H9 (cell line): ENCODE data around the gene PRPH2. TPM values are rescaled to one million over a fixed set of nuclear protein-coding genes. Genes with fewer than 3 reads are reported as not detected.

ENCODE experiments used
- DNase-seq: peaks from one replicate; pipeline ENCODE4 v3.0.0-alpha.2; 2017
- H2AFZ ChIP-seq: one replicate; pipeline ENCODE4 v1.6.1; 2013; ENCODE audit warnings: mild to moderate bottlenecking, low read length, control low read depth, moderate library complexity
- H2AK5ac ChIP-seq: 2 replicates; pipeline ENCODE4 v1.6.1; 2013; ENCODE audit warnings: low read length, control low read depth, mixed read lengths; ENCODE audit not compliant: insufficient read length
- H2BK120ac ChIP-seq: one replicate; pipeline ENCODE4 v1.6.1; 2013; ENCODE audit warnings: low read depth, mild to moderate bottlenecking, low read length, control low read depth, inconsistent platforms; ENCODE audit not compliant: poor library complexity, severe bottlenecking
- H2BK12ac ChIP-seq: 2 replicates; pipeline ENCODE4 v1.6.1; 2013; ENCODE audit warnings: low read length, control low read depth, mixed read lengths, low read depth; ENCODE audit not compliant: insufficient read length
- H2BK15ac ChIP-seq: 2 replicates; pipeline ENCODE4 v1.6.1; 2013; ENCODE audit warnings: low read depth, low read length, control low read depth
- H2BK20ac ChIP-seq: one replicate; pipeline ENCODE4 v1.6.1; 2013; ENCODE audit warnings: low read depth, mild to moderate bottlenecking, low read length, control low read depth, inconsistent platforms; ENCODE audit not compliant: poor library complexity, severe bottlenecking
- H2BK5ac ChIP-seq: 2 replicates; pipeline ENCODE4 v1.6.1; 2013; ENCODE audit warnings: low read length, control low read depth, mixed read lengths; ENCODE audit not compliant: insufficient read length
- H3K14ac ChIP-seq: 2 replicates; pipeline ENCODE4 v1.6.1; 2013; ENCODE audit warnings: low read length, control low read depth; ENCODE audit not compliant: insufficient read depth
- H3K18ac ChIP-seq: 2 replicates; pipeline ENCODE4 v1.6.1; 2013; ENCODE audit warnings: low read depth, mild to moderate bottlenecking, mixed read lengths, low read length, control low read depth; ENCODE audit not compliant: insufficient read length
- H3K23ac ChIP-seq: 2 replicates; pipeline ENCODE4 v1.6.1; 2013; ENCODE audit warnings: low read length, control low read depth, mixed read lengths, low read depth; ENCODE audit not compliant: insufficient read length
- H3K23me2 ChIP-seq: 2 replicates; pipeline ENCODE4 v1.6.1; 2013; ENCODE audit warnings: low read depth, mild to moderate bottlenecking, mixed read lengths, low read length, control low read depth; ENCODE audit not compliant: insufficient read length, poor library complexity, severe bottlenecking
- H3K27ac ChIP-seq: 2 replicates; pipeline ENCODE4 v1.5.1; 2013; ENCODE audit warnings: low read length, control low read depth, mixed read lengths, low read depth; ENCODE audit not compliant: insufficient read length
- H3K27me3 ChIP-seq: 2 replicates; pipeline ENCODE4 v1.6.1; 2013; ENCODE audit warnings: low read length, control low read depth, inconsistent platforms; ENCODE audit not compliant: insufficient read depth
- H3K4ac ChIP-seq: 2 replicates; pipeline ENCODE4 v1.6.1; 2013; ENCODE audit warnings: low read depth, mild to moderate bottlenecking, control low read depth, inconsistent platforms, low read length, moderate library complexity
- H3K4me1 ChIP-seq: 2 replicates; pipeline ENCODE4 v1.6.1; 2013; ENCODE audit warnings: low read length, control low read depth, inconsistent platforms; ENCODE audit not compliant: insufficient read depth
- H3K4me2 ChIP-seq: 2 replicates; pipeline ENCODE4 v1.6.1; 2013; ENCODE audit warnings: low read length, control low read depth, mixed read lengths; ENCODE audit not compliant: insufficient read length, insufficient read depth
- H3K56ac ChIP-seq: 2 replicates; pipeline ENCODE4 v1.6.1; 2013; ENCODE audit warnings: low read depth, mild to moderate bottlenecking, mixed read lengths, low read length, control low read depth; ENCODE audit not compliant: insufficient read length
- H3K79me1 ChIP-seq: 2 replicates; pipeline ENCODE4 v1.6.1; 2013; ENCODE audit warnings: low read depth, mild to moderate bottlenecking, moderate library complexity, low read length, control low read depth, inconsistent platforms; ENCODE audit not compliant: insufficient read depth, poor library complexity, severe bottlenecking
- H3K79me2 ChIP-seq: 2 replicates; pipeline ENCODE4 v1.6.1; 2013; ENCODE audit warnings: low read length, control low read depth, inconsistent platforms; ENCODE audit not compliant: insufficient read depth
- H3K9ac ChIP-seq: 2 replicates; pipeline ENCODE4 v1.6.1; 2013; ENCODE audit warnings: low read length, control low read depth, mixed read lengths; ENCODE audit not compliant: insufficient read length; ENCODE audit errors: extremely low read depth
- H3K9me3 ChIP-seq: one replicate; pipeline ENCODE4 v1.6.1; 2013; ENCODE audit warnings: low read depth, low read length, inconsistent platforms; ENCODE audit not compliant: control insufficient read depth
- H3T11ph ChIP-seq: one replicate; pipeline ENCODE4 v1.6.1; 2013; ENCODE audit warnings: mild to moderate bottlenecking, low read length, control low read depth, inconsistent platforms
- H4K20me1 ChIP-seq: one replicate; pipeline ENCODE4 v1.6.1; 2013; ENCODE audit not compliant: control insufficient read depth, insufficient read length, insufficient read depth
- H4K5ac ChIP-seq: 2 replicates; pipeline ENCODE4 v1.6.1; 2013; ENCODE audit warnings: low read depth, mild to moderate bottlenecking, mixed read lengths, low read length, control low read depth; ENCODE audit not compliant: insufficient read length
- H4K8ac ChIP-seq: replicated peaks from 2 replicates; pipeline ENCODE4 v1.6.1; 2013; ENCODE audit warnings: low read length, control low read depth, mixed read lengths, low read depth; ENCODE audit not compliant: insufficient read length
- H4K91ac ChIP-seq: 2 replicates; pipeline ENCODE4 v1.6.1; 2013; ENCODE audit warnings: low read depth, mild to moderate bottlenecking, moderate library complexity, mixed read lengths, low read length, control low read depth; ENCODE audit not compliant: insufficient read length
- H3K27ac Mint-ChIP-seq, 3 experiments: 2 replicates in 2 of 3; 3 replicates in 1 of 3; pipeline ENCODE4 v1.8.0; 2020 to 2021; ENCODE audit warnings: mixed read lengths in 3 of 3, mild to moderate bottlenecking in 1 of 3, moderate library complexity in 1 of 3
- H3K27me3 Mint-ChIP-seq: 2 replicates; pipeline ENCODE4 v1.8.0; 2021; ENCODE audit warnings: low read depth, mild to moderate bottlenecking, moderate library complexity, mixed read lengths
- H3K36me3 Mint-ChIP-seq, 3 experiments: 2 replicates in 2 of 3; 3 replicates in 1 of 3; pipeline ENCODE4 v1.8.0; 2020 to 2021; ENCODE audit warnings: low read depth in 3 of 3, mixed read lengths in 3 of 3; ENCODE audit not compliant: insufficient read depth in 1 of 3
- H3K4me1 Mint-ChIP-seq, 2 experiments: 2 replicates each; pipeline ENCODE4 v1.8.0; 2020; ENCODE audit warnings: mixed read lengths in 2 of 2
- H3K4me3 Mint-ChIP-seq, 2 experiments: 2 replicates in 1 of 2; 3 replicates in 1 of 2; pipeline ENCODE4 v1.8.0; 2020 to 2021; ENCODE audit warnings: mild to moderate bottlenecking in 2 of 2, mixed read lengths in 2 of 2, moderate library complexity in 1 of 2
- H3K9me3 Mint-ChIP-seq, 2 experiments: 2 replicates in 1 of 2; 3 replicates in 1 of 2; pipeline ENCODE4 v1.8.0; 2020; ENCODE audit warnings: mild to moderate bottlenecking in 2 of 2, mixed read lengths in 2 of 2, moderate library complexity in 1 of 2
- CTCF ChIP-seq: fragments of 200-600 bp; sonication (generic); conservative IDR thresholded peaks from 3 replicates; pipeline ENCODE4 v1.8.0; 2021; ENCODE audit warnings: antibody characterized with exemption, mild to moderate bottlenecking
- WGBS: extraction: QIAGEN DNeasy Blood & Tissue Kit; methylation state at CpG from one replicate; pipeline ENCODE4 v1.1.7; 2013; ENCODE audit warnings: missing lambda C conversion rate, low lambda C conversion rate, mixed read lengths; ENCODE audit not compliant: insufficient read length; ENCODE audit errors: extremely low coverage; 5-methylcytosine and 5-hydroxymethylcytosine counted together
- total RNA-seq: library from RNA; stranded (reverse); gene quantifications from 2 replicates; pipeline ENCODE4 v1.2.1, GENCODE V29; 2021

PRPH2 gene
- total RNA-seq, 1 experiment from 2014 or later = 0.31 TPM

GRCh38 chr6:42692137-42692911, 30.1 kb downstream of the PRPH2 start:
- Histone ChIP-seq H3K56ac (no peak overlapping the region), H3T11ph (no peak overlapping the region), H3K27ac (no peak overlapping the region), H3K4ac (no peak overlapping the region), H4K91ac (no peak overlapping the region), H3K4me2 (no peak overlapping the region), H2BK15ac (no peak overlapping the region), H3K14ac (no peak overlapping the region), H3K79me2 (no peaks in the 10 kb centered on the region), H3K23ac (no peak overlapping the region), H3K79me1 (no peaks in the 10 kb centered on the region), H2BK5ac (no peak overlapping the region), H4K5ac (no peak overlapping the region), H4K20me1 (no peaks in the 10 kb centered on the region), H3K9me3 (no peaks in the 10 kb centered on the region), H4K8ac (no peak overlapping the region), H3K27me3 (no peaks in the 10 kb centered on the region), H2BK12ac (no peak overlapping the region), H2AFZ (no peak overlapping the region), H2AK5ac (no peak overlapping the region), H3K9ac (no peak overlapping the region), H3K23me2 (no peaks in the 10 kb centered on the region), H2BK20ac (no peak overlapping the region), H3K18ac (no peak overlapping the region), H2BK120ac (no peak overlapping the region), H3K4me1 (no peaks in the 10 kb centered on the region)
- TF ChIP-seq CTCF = no peak
- peaks cover 22 to 58% (median 41%) of the 10 kb centered on the region in 3 experiments for H3K36me3 Mint-ChIP-seq
- peaks cover 3 to 4% of the 10 kb centered on the region in 2 experiments; a peak in 3 of 5 replicates for H3K9me3 Mint-ChIP-seq
- WGBS = no CpG with 5 or more reads among the region's 4 CpGs
- no peak overlapping the region for H3K27ac Mint-ChIP-seq
- DNase-seq = no peak
- H3K4me3 Mint-ChIP-seq = no peak overlapping the region
- H3K4me1 Mint-ChIP-seq = no peaks in the 10 kb centered on the region
- no peaks in the 10 kb centered on the region for H3K27me3 Mint-ChIP-seq
